Kidney epithelial cell (primary cell): ENCODE results near the gene CDPF1. TPM values are rescaled to one million over a fixed set of nuclear protein-coding genes. Genes with fewer than 3 reads are reported as not detected.

Experiments
- DNase-seq: peaks from one replicate; pipeline ENCODE4 v3.0.0-alpha.2; 2010; ENCODE audit warnings: low read depth
- H3K27me3 ChIP-seq: 2 replicates; pipeline ENCODE4 v1.6.0; 2011; ENCODE audit warnings: low read length; ENCODE audit not compliant: control insufficient read depth, insufficient read depth
- H3K36me3 ChIP-seq: 2 replicates; pipeline ENCODE4 v1.5.1; 2011; ENCODE audit warnings: low read length; ENCODE audit not compliant: control insufficient read depth, insufficient read depth
- H3K4me3 ChIP-seq: 2 replicates; pipeline ENCODE4 v1.5.1; 2011; ENCODE audit warnings: low read depth, mild to moderate bottlenecking, control low read depth, low read length
- CTCF ChIP-seq: IDR thresholded peaks from 2 replicates; pipeline ENCODE4 v1.5.1; 2011; ENCODE audit warnings: mild to moderate bottlenecking, moderate library complexity, low read length, control low read depth, inconsistent platforms; ENCODE audit not compliant: insufficient read depth, poor library complexity, severe bottlenecking
- total RNA-seq: library from RNA; depleted of rRNA; stranded (reverse); fragments of >200 nt; gene quantifications from 2 replicates; pipeline ENCODE4 v1.2.3, GENCODE V29; 2015

CDPF1 gene
- total RNA-seq, 1 donor from 2014 or later = 27.9 TPM

- no peak for DNase-seq
- no peaks in the 10 kb centered on the region for H3K36me3 ChIP-seq
Measured at GRCh38 chr22:46262449-46263215, 12.5 kb upstream of the CDPF1 start.

GRCh38 chr22:46260038-46260437, 9.9 kb upstream of the CDPF1 start:
- H3K36me3 ChIP-seq = no peaks in the 10 kb centered on the region
- peaks cover 11% of the 10 kb centered on the region for H3K27me3 ChIP-seq
- no peak overlapping the region for H3K4me3 ChIP-seq
- DNase-seq = no peak
- TF ChIP-seq CTCF = no peak

More at GRCh38 chr22:46262449-46263215, 12.5 kb upstream of the CDPF1 start:
- peak; percentile 38 for TF ChIP-seq CTCF
- H3K4me3 ChIP-seq = no peak overlapping the region
- H3K27me3 ChIP-seq = peaks cover 11% of the 10 kb centered on the region

- TF ChIP-seq CTCF = no peak
- Histone ChIP-seq H3K4me3 (no peak overlapping the region), H3K27me3 (peaks cover 11% of the 10 kb centered on the region), H3K36me3 (no peaks in the 10 kb centered on the region)
- DNase-seq = no peak
Measured at GRCh38 chr22:46259374-46259773, 9.3 kb upstream of the CDPF1 start.

GRCh38 chr22:46256358-46256958, 6.4 kb upstream of the CDPF1 start:
- Histone ChIP-seq H3K4me3 (no peak overlapping the region), H3K36me3 (no peaks in the 10 kb centered on the region), H3K27me3 (no peaks in the 10 kb centered on the region)
- TF ChIP-seq CTCF = no peak
- DNase-seq = no peak

- H3K27me3 ChIP-seq = no peaks in the 10 kb centered on the region
- no peak for TF ChIP-seq CTCF
- no peak for DNase-seq
- no peaks in the 10 kb centered on the region for H3K36me3 ChIP-seq
- no peak overlapping the region for H3K4me3 ChIP-seq
Measured at GRCh38 chr22:46251816-46252380, 1.8 kb upstream of the CDPF1 start.
